GM18511 (cell line): Measurements from ENCODE around the gene PTPRB.
"Not testable (repeated sequence)": the region's sequence is repeated elsewhere in the genome, so short reads cannot be mapped to it uniquely, and the experiment has no call there.

Experiments used
- ATAC-seq: cut with Tn5 transposase; IDR thresholded peaks from one replicate; pipeline ENCODE4 v1.9.1; 2021; ENCODE audit warnings: mild to moderate bottlenecking, moderate library complexity; ENCODE audit not compliant: unreplicated experiment

The PTPRB gene

DNA sequence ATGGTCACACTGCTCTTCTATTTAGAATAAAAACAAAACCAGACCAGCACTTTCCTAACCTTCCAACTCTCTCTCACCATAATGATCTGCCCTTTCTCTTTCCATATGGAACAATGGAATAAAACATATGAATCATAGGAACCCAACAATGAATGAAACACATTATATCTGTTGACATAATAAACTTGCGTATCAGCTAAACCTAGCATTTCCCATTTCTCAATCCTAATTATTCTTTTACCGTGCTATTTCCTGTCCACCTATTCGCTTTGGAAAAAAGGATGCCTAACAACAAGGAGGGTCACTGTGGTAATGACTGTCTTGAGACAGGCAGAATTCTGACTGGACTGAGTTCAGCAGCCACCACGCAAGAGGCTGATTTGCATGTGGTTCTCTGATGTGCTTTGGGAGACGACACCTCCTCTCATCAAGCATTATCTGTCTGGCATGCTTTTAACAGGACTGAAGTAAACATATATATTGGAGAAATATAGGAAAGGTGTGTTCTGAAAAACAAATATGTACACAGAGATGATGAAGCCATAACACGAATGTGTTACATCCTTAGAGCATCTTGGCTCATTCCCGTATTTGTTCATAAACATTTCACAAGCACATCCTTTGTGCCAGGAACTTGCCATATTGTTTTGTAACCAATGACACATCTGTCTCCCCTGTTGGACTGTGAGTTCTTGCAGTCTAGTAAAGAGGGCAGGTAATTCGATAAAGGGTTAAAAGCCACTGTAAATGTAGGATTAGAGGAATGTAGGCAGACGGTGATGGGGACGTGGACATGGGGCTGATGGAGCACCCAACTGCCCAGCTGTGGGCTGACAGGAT is 87.7 kb downstream of the PTPRB start:
- no peak for ATAC-seq

DNA sequence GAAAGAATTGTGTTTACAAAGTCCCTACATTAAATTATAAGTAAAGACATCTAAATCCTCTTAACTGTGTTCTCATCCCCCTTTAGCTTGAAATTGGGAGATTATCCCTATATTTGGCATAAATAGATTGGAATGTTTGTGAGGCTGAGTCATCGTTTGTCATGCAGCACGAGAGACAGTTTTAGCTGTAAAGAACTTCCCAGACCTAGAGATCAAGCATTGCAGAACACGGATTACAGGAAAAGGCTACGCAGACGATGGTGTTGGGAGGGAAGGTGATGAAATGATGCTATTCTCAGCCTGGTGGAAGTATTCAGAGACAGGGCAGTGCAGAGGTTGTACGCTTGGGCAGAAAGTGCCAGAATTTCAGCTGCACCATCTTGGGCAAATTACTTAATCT is 93.8 kb downstream of the PTPRB start:
- ATAC-seq, result no peak

DNA sequence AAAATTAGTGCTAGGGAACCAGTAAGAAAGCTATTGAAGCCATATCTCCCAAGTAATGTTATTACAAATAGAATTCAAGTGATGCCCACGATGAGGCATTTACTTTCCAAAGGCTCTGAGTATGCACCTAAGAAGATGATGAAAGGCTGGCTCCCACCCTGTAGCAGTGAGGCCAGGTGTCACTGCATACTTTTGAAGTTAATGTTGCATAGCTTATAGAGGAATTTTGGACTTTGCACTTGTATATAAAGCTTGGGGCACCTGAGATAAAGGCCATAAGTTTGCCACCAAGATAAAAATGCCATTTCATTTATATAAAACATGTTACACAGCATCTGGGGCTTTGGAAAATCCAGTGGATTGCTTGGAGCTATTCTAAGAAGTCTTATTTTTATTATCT is 96.2 kb downstream of the PTPRB start:
- ATAC-seq, result no peak

DNA sequence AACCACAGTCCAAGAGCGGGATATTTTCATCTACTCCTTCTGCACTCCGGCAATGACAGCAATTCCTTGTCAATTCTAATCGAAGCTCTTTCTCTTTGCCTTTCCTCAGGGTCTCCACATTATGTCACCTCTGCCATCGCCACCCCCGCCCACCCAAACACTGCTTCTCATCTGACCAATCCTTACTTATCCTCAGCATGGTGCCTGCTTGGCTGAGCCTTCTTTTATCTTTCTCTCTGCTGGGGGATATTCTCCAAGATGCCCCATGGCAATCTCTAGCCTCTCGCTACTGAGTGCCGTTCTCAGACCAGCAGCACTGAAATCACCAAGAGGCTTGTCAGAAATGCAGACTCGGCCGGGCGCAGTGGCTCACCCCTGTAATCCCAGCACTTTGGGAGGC is 100.6 kb downstream of the PTPRB start:
- no peak for ATAC-seq

- ATAC-seq, result no peak
Observed at GRCh38 chr12:70535896-70536374, 101.3 kb downstream of the PTPRB start.

DNA sequence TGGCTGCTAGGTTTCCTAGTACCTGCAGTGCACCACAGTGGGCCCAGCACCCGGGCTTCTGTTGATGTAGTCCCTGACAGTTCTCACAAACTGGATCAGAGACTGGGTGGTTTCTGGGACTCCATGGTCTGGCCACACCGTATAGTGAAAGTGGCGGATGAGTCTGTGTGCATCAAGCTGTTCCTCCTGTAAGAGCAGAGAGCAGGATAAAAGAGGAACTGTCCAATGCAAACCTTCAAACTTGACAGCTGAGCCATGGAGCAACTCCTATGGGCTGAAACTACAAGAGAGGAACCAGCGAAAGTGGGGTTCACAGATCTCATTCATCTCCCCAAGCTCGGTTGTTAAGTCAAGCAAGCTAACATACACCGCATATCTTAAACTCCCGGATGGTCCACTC is 102.8 kb downstream of the PTPRB start:
- no peak for ATAC-seq

- ATAC-seq, result no peak
Observed at GRCh38 chr12:70529647-70530046, 107.6 kb downstream of the PTPRB start.

GRCh38 chr12:70520847-70521246 is 116.4 kb downstream of the PTPRB start:
- ATAC-seq, result no peak

DNA sequence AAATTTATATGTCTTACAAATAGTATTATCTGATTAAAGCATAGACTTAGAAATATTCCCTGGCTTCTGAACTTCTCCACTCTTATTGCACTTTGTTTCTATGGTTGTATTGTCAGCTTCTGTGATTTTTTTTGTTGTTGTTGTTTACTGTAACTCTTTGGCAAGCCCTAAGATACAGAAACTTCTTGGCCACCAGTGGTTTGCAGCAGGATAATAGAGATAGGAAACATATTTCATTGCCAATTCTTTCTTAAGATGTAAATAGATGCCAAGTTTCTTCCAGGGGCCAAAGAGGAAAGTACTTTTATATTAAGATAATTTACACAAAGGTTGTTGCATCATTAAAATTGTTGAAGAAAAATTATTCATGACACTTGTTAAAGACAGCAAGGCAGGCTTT is 123.8 kb downstream of the PTPRB start:
- ATAC-seq, result no peak

- ATAC-seq, result peak; percentile 57
Observed at GRCh38 chr12:70508178-70508577, 129.1 kb downstream of the PTPRB start.

- no peak for ATAC-seq
Observed at GRCh38 chr12:70507442-70507841, 129.8 kb downstream of the PTPRB start.

DNA sequence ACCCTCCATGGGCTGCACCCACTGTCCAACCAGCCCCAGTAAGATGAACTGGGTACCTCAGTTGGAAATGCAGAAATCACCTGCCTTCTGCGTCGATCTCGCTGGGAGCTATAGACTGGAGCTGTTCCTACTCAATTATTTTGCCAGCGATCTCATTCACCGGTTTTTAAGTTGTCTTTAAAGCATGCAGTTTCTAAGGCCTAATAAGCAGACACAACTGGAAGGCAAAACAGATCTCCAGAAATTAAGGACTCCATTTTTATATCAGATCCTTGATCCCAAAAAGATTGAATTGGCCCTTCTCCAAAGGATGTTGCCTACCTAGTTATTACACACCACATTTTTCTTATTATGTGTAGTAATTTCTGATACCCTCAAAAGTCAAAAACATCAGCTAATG is 139.7 kb downstream of the PTPRB start:
- ATAC-seq, result no peak

GRCh38 chr12:70492904-70493303 is 144.3 kb downstream of the PTPRB start:
- ATAC-seq, result not testable (repeated sequence)

- ATAC-seq, result not testable (repeated sequence)
Observed at GRCh38 chr12:70490928-70491327, 146.3 kb downstream of the PTPRB start.

DNA sequence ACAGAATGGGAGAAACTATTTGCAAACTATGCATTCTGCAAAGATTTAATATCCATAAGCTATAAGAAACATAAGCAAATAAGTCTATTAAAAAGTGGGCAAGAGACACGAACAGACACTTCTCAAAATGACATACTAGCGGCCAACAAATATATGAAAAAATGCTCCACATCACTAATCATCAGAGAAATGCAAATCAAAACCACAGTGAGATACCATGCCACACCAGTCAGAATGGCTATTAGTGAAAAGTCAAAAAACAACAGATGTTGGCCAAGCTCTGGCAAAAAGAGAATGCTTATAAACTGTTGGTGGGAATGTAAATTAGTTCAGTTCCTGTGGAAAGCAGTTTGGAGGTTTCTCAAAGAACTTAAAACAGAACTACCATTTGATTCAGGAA is 149.8 kb downstream of the PTPRB start:
- ATAC-seq, result peak; percentile 40

GRCh38 chr12:70486588-70486987 is 150.6 kb downstream of the PTPRB start:
- no peak for ATAC-seq

- ATAC-seq, result no peak
Observed at GRCh38 chr12:70485704-70486103, 151.5 kb downstream of the PTPRB start.

DNA sequence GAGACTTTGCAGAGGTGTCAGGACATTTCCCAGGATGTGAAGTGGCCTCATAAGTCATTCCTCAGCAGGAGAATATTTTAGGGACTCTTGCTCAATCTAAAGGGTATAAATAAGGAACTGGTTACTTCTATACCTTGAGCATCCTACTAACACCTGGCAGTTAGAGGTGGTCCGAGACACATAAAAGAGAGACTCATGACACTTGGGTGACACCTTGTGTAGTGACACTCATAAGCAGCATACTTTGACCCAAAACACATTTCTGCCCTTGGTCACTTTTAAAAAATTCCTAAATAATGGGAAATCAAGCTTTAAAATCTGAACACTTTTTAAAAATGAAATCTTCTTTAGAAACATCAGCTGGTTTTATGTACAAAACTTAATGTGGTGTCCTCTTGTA is 152.8 kb downstream of the PTPRB start:
- no peak for ATAC-seq

DNA sequence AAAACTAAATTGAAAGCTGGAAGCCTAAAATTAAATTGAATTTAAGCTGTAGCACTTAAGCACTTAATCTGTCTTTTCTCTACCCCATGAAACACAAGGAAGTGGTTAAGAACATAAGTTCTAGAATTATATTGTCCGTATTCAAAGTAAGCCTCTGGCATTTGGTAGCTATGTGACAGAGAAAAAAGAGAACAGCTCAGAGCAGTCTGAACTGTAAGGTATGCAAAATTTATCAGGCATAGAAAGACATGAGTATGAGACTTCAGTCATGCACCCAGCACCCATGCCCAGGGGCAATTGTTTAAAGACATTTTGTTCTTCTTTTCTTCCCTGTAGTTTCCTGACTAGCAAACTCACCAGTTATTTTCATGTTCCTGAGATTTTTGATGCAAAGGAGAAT is 154.5 kb downstream of the PTPRB start:
- no peak for ATAC-seq

GRCh38 chr12:70469221-70469820 is 167.9 kb downstream of the PTPRB start:
- no peak for ATAC-seq

DNA sequence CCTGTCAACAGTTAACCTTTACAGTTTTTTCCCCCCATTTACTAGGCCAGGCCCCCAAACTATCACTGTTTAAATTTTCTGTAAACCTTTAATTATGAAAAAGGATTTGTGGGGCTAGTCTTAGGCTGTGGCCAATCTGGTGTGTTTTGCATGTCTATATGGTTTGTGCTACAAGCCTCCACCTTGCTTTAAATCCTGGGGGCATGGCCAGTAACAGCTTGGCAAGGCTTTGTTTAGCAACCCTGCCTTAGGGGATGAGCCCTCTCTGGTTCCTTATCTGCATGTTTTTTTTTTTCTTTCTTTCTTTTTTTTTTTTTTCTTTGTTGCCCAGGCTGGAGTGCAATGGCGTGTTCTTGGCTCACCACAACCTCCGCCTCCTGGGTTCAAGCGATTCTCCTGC is 168.5 kb downstream of the PTPRB start:
- no peak for ATAC-seq

GRCh38 chr12:70467918-70468733 is 169.1 kb downstream of the PTPRB start:
- ATAC-seq, result no peak
